Measurements from ENCODE around the gene NRARP. TPM values are rescaled to one million over a fixed set of nuclear protein-coding genes. Genes with fewer than 3 reads are reported as not detected.

The NRARP gene
- total RNA-seq, 1 experiment from 2014 or later, result 7.4 TPM

- intact Hi-C loops (cut with micrococcal nuclease; ENCODE audit: unreplicated experiment), result no loop called here
- TF ChIP-seq CTCF (conservative IDR thresholded peaks at IDR 0.05; ENCODE audit: low read depth, low read length) (no peak), EZH2 (IDR thresholded peaks at IDR 0.05; ENCODE audit: borderline replicate concordance, low read depth, low read length, poor library complexity, severe bottlenecking) (no peak)
- peaks cover 41% of the 10 kb centered on the region for H3K4me1 ChIP-seq (ENCODE audit: insufficient read depth, low read length, poor library complexity, severe bottlenecking)
Observed at GRCh38 chr9:137305798-137306065, 3.7 kb upstream of the NRARP start.

GRCh38 chr9:137305060-137305797 is 3.2 kb upstream of the NRARP start:
- Histone ChIP-seq H3K4me1 (ENCODE audit: insufficient read depth, low read length, poor library complexity, severe bottlenecking) (peaks cover 44% of the 10 kb centered on the region), H3K27me3 (replicated peaks; ENCODE audit: insufficient read depth, low read depth, low read length, poor library complexity) (no peaks in the 10 kb centered on the region), H3K9me3 (ENCODE audit: low read depth, low read length, poor library complexity, severe bottlenecking) (no peaks in the 10 kb centered on the region), H3K4me3 (ENCODE audit: low read depth, low read length, poor library complexity, severe bottlenecking) (no peak overlapping the region), H3K27ac (ENCODE audit: low read depth, low read length, poor library complexity, severe bottlenecking) (peak overlapping the region; percentile 53), H3K36me3 (ENCODE audit: insufficient read depth, low read length, poor library complexity, severe bottlenecking) (no peaks in the 10 kb centered on the region)
- TF ChIP-seq EZH2 (IDR thresholded peaks at IDR 0.05; ENCODE audit: borderline replicate concordance, low read depth, low read length, poor library complexity, severe bottlenecking), result no peak
- TF ChIP-seq CTCF (conservative IDR thresholded peaks at IDR 0.05; ENCODE audit: low read depth, low read length), result no peak
- BruUV-seq (replicated peaks), result no TSS peak
- intact Hi-C loops (cut with micrococcal nuclease; ENCODE audit: unreplicated experiment), result no loop called here
- ChIA-PET CTCF (interaction anchor here (0.6 kb wide), 1 partner anchor 18 kb away, joined by 3 read pairs; no protein-coding TSS in a partner anchor), POLR2A (ENCODE audit: low non-redundant PET) (no interaction called here)
- no peak for DNase-seq (ENCODE audit: low spot score)

More at GRCh38 chr9:137305798-137306065, 3.7 kb upstream of the NRARP start:
- H3K9me3 ChIP-seq (ENCODE audit: low read depth, low read length, poor library complexity, severe bottlenecking), result no peaks in the 10 kb centered on the region
- H3K4me3 ChIP-seq (ENCODE audit: low read depth, low read length, poor library complexity, severe bottlenecking), result no peak overlapping the region
- ChIA-PET CTCF (no interaction called here), POLR2A (ENCODE audit: low non-redundant PET) (no interaction called here)
- H3K27me3 ChIP-seq (replicated peaks; ENCODE audit: insufficient read depth, low read depth, low read length, poor library complexity), result no peaks in the 10 kb centered on the region
- no TSS peak for BruUV-seq (replicated peaks)
- no peaks in the 10 kb centered on the region for H3K36me3 ChIP-seq (ENCODE audit: insufficient read depth, low read length, poor library complexity, severe bottlenecking)
- no peak for DNase-seq (ENCODE audit: low spot score)
- peak overlapping the region; percentile 53 for H3K27ac ChIP-seq (ENCODE audit: low read depth, low read length, poor library complexity, severe bottlenecking)

- CTCF ChIA-PET, result interaction anchor here (0.6 kb wide), 1 partner anchor 18 kb away, joined by 3 read pairs; no protein-coding TSS in a partner anchor
- intact Hi-C loops (cut with micrococcal nuclease; ENCODE audit: unreplicated experiment), result no loop called here
Observed at GRCh38 chr9:137304383-137305059, 2.5 kb upstream of the NRARP start.

More at GRCh38 chr9:137304383-137305059, 2.5 kb upstream of the NRARP start:
- Histone ChIP-seq H3K36me3 (ENCODE audit: insufficient read depth, low read length, poor library complexity, severe bottlenecking) (no peaks in the 10 kb centered on the region), H3K9me3 (ENCODE audit: low read depth, low read length, poor library complexity, severe bottlenecking) (no peaks in the 10 kb centered on the region), H3K27ac (ENCODE audit: low read depth, low read length, poor library complexity, severe bottlenecking) (peak overlapping the region; percentile 38), H3K27me3 (replicated peaks; ENCODE audit: insufficient read depth, low read depth, low read length, poor library complexity) (no peaks in the 10 kb centered on the region), H3K4me3 (ENCODE audit: low read depth, low read length, poor library complexity, severe bottlenecking) (no peak overlapping the region), H3K4me1 (ENCODE audit: insufficient read depth, low read length, poor library complexity, severe bottlenecking) (peaks cover 51% of the 10 kb centered on the region)
- TF ChIP-seq CTCF (conservative IDR thresholded peaks at IDR 0.05; ENCODE audit: low read depth, low read length) (no peak), EZH2 (IDR thresholded peaks at IDR 0.05; ENCODE audit: borderline replicate concordance, low read depth, low read length, poor library complexity, severe bottlenecking) (no peak)
- POLR2A ChIA-PET (ENCODE audit: low non-redundant PET), result no interaction called here
- no TSS peak for BruUV-seq (replicated peaks)
- DNase-seq (ENCODE audit: low spot score), result no peak
